Tibial nerve (tissue), 4 donors: ENCODE data around the gene ITK.

ENCODE experiments used
- EP300 ChIP-seq, 2 donors: sonication (generic); formaldehyde crosslinking; IDR thresholded peaks; one replicate each; pipeline ENCODE4 v1.6.1; 2017; ENCODE audit warnings: antibody characterized with exemption in 2 of 2, mild to moderate bottlenecking in 1 of 2
- POLR2A ChIP-seq, 2 donors: fragments of 450-650 bp; IDR thresholded peaks; one replicate each; pipeline ENCODE4 v1.6.1; 2017; ENCODE audit warnings: antibody characterized with exemption in 2 of 2, mild to moderate bottlenecking in 2 of 2, moderate library complexity in 2 of 2
- TF ChIP-seq, protein P1 (sequence below), 5 experiments: fragments of 200-600 bp in 3 of 5; fragments of 450-650 bp in 2 of 5; sonication (generic) in 3 of 5; IDR thresholded peaks; one replicate each; pipeline ENCODE4 v1.5.1; 2016 to 2019; ENCODE audit warnings: antibody characterized with exemption in 5 of 5, mild to moderate bottlenecking in 3 of 5, moderate library complexity in 2 of 5

DNA sequence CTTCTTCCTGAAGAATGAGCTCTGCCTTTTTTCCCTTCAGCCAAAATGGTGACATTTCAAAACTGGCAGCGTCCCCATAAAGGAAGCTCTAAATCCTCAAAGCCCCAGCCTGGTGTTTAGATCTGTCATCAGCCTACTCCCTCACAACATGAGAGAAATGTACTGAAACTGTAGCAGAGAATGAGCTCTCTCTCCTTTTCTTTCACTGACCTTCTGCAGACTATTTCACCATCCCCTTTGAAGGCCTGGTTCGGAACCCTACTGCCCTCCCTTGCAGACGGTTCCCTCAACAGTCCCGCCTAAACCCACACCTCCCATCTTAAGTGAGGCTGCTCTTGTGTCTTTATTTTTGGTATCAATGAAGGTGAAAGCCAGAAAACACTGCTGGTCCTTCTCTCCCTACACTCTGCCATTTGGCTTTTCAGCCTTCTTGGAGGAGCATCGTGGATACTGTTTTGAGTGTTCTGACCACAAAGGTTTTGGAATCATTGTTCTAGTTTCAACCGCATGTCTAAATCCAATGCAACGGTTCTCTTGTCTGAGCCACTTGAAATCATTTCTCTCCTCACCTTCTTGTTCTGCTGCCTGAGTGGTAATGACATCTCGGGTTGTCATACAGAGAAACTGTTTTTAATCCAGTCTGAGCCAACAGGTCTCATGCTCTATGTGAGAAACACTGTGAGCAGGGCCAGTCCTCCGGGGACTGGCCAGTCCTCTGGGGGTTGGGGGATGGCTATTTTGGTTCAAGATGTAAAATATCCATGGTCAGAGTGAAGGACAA lies 39.0 kb downstream of the ITK start:
- TF ChIP-seq, protein P1, sequence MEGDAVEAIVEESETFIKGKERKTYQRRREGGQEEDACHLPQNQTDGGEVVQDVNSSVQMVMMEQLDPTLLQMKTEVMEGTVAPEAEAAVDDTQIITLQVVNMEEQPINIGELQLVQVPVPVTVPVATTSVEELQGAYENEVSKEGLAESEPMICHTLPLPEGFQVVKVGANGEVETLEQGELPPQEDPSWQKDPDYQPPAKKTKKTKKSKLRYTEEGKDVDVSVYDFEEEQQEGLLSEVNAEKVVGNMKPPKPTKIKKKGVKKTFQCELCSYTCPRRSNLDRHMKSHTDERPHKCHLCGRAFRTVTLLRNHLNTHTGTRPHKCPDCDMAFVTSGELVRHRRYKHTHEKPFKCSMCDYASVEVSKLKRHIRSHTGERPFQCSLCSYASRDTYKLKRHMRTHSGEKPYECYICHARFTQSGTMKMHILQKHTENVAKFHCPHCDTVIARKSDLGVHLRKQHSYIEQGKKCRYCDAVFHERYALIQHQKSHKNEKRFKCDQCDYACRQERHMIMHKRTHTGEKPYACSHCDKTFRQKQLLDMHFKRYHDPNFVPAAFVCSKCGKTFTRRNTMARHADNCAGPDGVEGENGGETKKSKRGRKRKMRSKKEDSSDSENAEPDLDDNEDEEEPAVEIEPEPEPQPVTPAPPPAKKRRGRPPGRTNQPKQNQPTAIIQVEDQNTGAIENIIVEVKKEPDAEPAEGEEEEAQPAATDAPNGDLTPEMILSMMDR (IDR thresholded peaks at IDR 0.05), result no peak
- TF ChIP-seq POLR2A (IDR thresholded peaks at IDR 0.05) (no peak), EP300 (IDR thresholded peaks at IDR 0.05) (no peak)
